Right lobe of liver (tissue), 6 donors: ENCODE measurements around the gene NEK4. TPM values are rescaled to one million over a fixed set of nuclear protein-coding genes. Genes with fewer than 3 reads are reported as not detected.

Experiments used
- ATAC-seq, 4 donors: fragments of 200-7000 bp; cut with Tn5 transposase; one replicate each; pipeline ENCODE4 v1.9.1; 2020; ENCODE audit warnings: mild to moderate bottlenecking in 4 of 4, moderate library complexity in 4 of 4
- DNase-seq, 3 donors: peaks; one replicate each; pipeline ENCODE4 v3.0.0-alpha.2; 2020
- H3K27ac ChIP-seq, 3 donors: fragments of 200-600 bp; one replicate each; pipeline ENCODE4 v1.8.0; 2022
- H3K27me3 ChIP-seq, 2 donors: fragments of 200-600 bp; one replicate each; pipeline ENCODE4 v1.8.0; 2022
- H3K36me3 ChIP-seq, 4 donors: fragments of 200-600 bp; sonication (generic) in 1 of 4; one replicate each; pipeline versions ENCODE4 v1.5.1 to v1.8.0; 2017 to 2022; ENCODE audit warnings: control low read depth in 1 of 4
- H3K4me1 ChIP-seq, 4 donors: fragments of 200-600 bp; sonication (generic) in 1 of 4; one replicate each; pipeline versions ENCODE4 v1.5.1 to v1.8.0; 2017 to 2022; ENCODE audit warnings: control low read depth in 1 of 4
- H3K4me3 ChIP-seq, 3 donors: fragments of 200-600 bp; one replicate each; pipeline ENCODE4 v1.8.0; 2022
- H3K9me3 ChIP-seq, 4 donors: fragments of 200-600 bp; sonication (generic) in 1 of 4; one replicate each; pipeline versions ENCODE4 v1.5.1 to v1.8.0; 2017 to 2022; ENCODE audit warnings: control low read depth in 1 of 4
- CTCF ChIP-seq, 4 donors: fragments of 200-600 bp in 3 of 4; fragments of 450-650 bp in 1 of 4; IDR thresholded peaks; one replicate each; pipeline versions ENCODE4 v1.5.1 to v1.8.0; 2016 to 2022; ENCODE audit warnings: antibody characterized with exemption in 4 of 4, mild to moderate bottlenecking in 2 of 4
- POLR2A ChIP-seq: fragments of 450-650 bp; IDR thresholded peaks from one replicate; pipeline ENCODE4 v1.6.1; 2017; ENCODE audit warnings: antibody characterized with exemption, mild to moderate bottlenecking
- WGBS: methylation state at CpG from one replicate; pipeline ENCODE4 v1.1.6; 2018; ENCODE audit warnings: low coverage, low lambda C conversion rate; ENCODE audit not compliant: insufficient coverage; ENCODE audit errors: missing lambda C conversion rate; 5-methylcytosine and 5-hydroxymethylcytosine counted together
- intact Hi-C, 2 donors: fragments of 100-400 bp; cut with DNase I; formaldehyde crosslinking; loops; one replicate each; pipeline versions ENCODE4 v1.11.2 to v1.14.1; 2022
- total RNA-seq, 6 experiments: library from RNA; depleted of rRNA in 2 of 6; stranded (reverse); fragments of >200 nt in 2 of 6; fragmentation: NEBNext Ultra II Directional in 3 of 6; extraction: Animal tissue kit (Norgen Biotek cat#: 25700) in 3 of 6; gene quantifications; one replicate each; pipeline versions ENCODE4 v1.1.0 to v1.2.4, GENCODE V29; 2016 to 2023
- donor health status: DM: no; HTN: yes; CAD: no.
- donor health status: DM: no; HTN: no; CAD: no.
- donor health status: DM: no; HTN: no; CAD: no.
- donor health status: DM: no; HTN: yes; CAD: no.
- donor health status: DM: no; HTN: yes; CAD: no.

Gene NEK4
- total RNA-seq, 6 experiments from 2014 or later, result 7.3 to 18.9 (median 14.8) TPM

- TF ChIP-seq POLR2A (no peak), CTCF (IDR thresholded peaks at IDR 0.05) (no peak)
- ATAC-seq, result no peak
- 83% methylated on average over 8 of the region's 18 CpGs for WGBS
- intact Hi-C loops, result no loop called here
- Histone ChIP-seq H3K9me3 (no peaks in the 10 kb centered on the region), H3K36me3 (peaks cover 0 to 65% (median 22%) of the 10 kb centered on the region in 4 donors), H3K27me3 (no peaks in the 10 kb centered on the region), H3K4me1 (peaks cover 0 to 83% (median 32%) of the 10 kb centered on the region in 4 donors), H3K27ac (no peak overlapping the region), H3K4me3 (no peak overlapping the region)
- DNase-seq, result peak; percentile 18 to 43 (median 42)
Observed at GRCh38 chr3:52784021-52784621, 13.4 kb upstream of the NEK4 start.

- WGBS, result 52% methylated on average over 3 of the region's 3 CpGs
- DNase-seq, result no peak
- H3K27ac ChIP-seq, result no peak overlapping the region
- no peak overlapping the region for H3K4me3 ChIP-seq
- TF ChIP-seq POLR2A (no peak), CTCF (IDR thresholded peaks at IDR 0.05) (no peak)
- H3K36me3 ChIP-seq, result peaks cover 0 to 57% (median 18%) of the 10 kb centered on the region in 4 donors
- H3K27me3 ChIP-seq, result no peaks in the 10 kb centered on the region
- peaks cover 0 to 74% (median 33%) of the 10 kb centered on the region in 4 donors for H3K4me1 ChIP-seq
- no peaks in the 10 kb centered on the region for H3K9me3 ChIP-seq
- intact Hi-C loops, result no loop called here
- no peak for ATAC-seq
Observed at GRCh38 chr3:52783211-52783555, 12.4 kb upstream of the NEK4 start.

GRCh38 chr3:52782412-52783210, 11.9 kb upstream of the NEK4 start:
- 81% methylated on average over 4 of the region's 12 CpGs for WGBS
- no peaks in the 10 kb centered on the region for H3K27me3 ChIP-seq
- TF ChIP-seq CTCF (IDR thresholded peaks at IDR 0.05) (no peak), POLR2A (no peak)
- H3K27ac ChIP-seq, result peak overlapping the region in 1 of 3 donors; percentile 51
- DNase-seq (peak in 2 of 3 donors; percentile 22 to 40), ATAC-seq (no peak)
- intact Hi-C loops, result no loop called here
- no peaks in the 10 kb centered on the region for H3K9me3 ChIP-seq
- peaks cover 0 to 52% (median 17%) of the 10 kb centered on the region in 4 donors for H3K36me3 ChIP-seq
- H3K4me3 ChIP-seq, result no peak overlapping the region
- peaks cover 0 to 69% (median 31%) of the 10 kb centered on the region in 4 donors for H3K4me1 ChIP-seq

- Histone ChIP-seq H3K36me3 (peaks cover 0 to 51% (median 17%) of the 10 kb centered on the region in 4 donors), H3K27me3 (no peaks in the 10 kb centered on the region), H3K4me3 (no peak overlapping the region), H3K27ac (peak overlapping the region in 1 of 3 donors; percentile 51), H3K4me1 (peaks cover 0 to 63% (median 28%) of the 10 kb centered on the region in 4 donors), H3K9me3 (no peaks in the 10 kb centered on the region)
- ATAC-seq, result peak in 1 of 4 donors; percentile 1
- peak in 2 of 3 donors; percentile 11 to 26 for DNase-seq
- intact Hi-C loops, result no loop called here
- TF ChIP-seq CTCF (IDR thresholded peaks at IDR 0.05) (no peak), POLR2A (no peak)
- 25% methylated on average over 13 of the region's 13 CpGs for WGBS
Observed at GRCh38 chr3:52781741-52782140, 11.0 kb upstream of the NEK4 start.
